NCI-H446 (cell line): ENCODE data around the gene CTSG.
"Not testable (repeated sequence)": the region's sequence is repeated elsewhere in the genome, so short reads cannot be mapped to it uniquely, and the experiment has no call there.

Experiments used
- DNase-seq, 2 experiments: peaks; one replicate each; lab custom pipeline; 2025; lab: John Stamatoyannopoulos, UW

CTSG gene, protein sequence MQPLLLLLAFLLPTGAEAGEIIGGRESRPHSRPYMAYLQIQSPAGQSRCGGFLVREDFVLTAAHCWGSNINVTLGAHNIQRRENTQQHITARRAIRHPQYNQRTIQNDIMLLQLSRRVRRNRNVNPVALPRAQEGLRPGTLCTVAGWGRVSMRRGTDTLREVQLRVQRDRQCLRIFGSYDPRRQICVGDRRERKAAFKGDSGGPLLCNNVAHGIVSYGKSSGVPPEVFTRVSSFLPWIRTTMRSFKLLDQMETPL

DNA sequence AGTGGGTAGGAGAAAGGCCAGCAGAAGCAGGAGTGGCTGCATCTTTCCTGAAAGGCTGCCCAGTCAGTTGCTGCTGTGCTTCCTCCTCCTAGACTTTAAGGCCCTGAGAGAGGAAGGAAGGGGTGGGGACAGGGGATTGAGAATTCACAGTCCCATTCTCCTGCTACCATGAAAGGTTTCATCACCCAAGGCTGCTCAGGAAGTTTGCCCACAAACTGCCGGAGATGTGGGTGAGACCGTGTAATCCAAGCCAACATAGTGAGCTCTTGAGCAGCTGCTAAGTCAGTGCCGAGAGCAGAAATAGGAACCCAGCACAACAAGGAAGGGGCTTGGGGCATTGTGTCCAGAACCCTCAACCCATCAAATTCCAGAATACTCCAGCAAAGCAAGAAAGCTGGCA lies at the start of gene CTSG:
TSS of gene CTSG (minus strand) at position 69 of the 400 bp plus-strand sequence. CDS start at position 42, 27 bp downstream.
- DNase-seq = no peak

DNA sequence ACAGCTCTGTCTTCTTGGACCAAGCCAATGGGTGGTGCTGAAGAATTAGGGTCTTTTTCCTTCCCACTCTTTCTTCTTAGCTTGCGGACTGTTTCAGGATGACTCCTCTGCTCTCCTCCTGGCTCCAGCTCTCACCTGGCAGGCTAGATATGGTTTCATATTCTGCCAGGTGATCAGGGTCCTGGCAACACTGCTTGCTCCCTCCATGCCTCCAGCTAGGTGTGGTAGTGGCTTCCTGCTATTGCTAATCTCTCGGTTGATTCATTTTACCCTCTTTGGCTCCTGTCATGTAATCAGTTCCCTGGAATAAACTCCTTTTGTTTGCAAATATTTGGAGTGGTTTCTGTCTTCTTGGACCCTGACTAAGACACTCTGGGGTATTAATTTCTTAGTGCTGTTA lies 37.7 kb upstream of the CTSG start:
- no peak for DNase-seq

DNA sequence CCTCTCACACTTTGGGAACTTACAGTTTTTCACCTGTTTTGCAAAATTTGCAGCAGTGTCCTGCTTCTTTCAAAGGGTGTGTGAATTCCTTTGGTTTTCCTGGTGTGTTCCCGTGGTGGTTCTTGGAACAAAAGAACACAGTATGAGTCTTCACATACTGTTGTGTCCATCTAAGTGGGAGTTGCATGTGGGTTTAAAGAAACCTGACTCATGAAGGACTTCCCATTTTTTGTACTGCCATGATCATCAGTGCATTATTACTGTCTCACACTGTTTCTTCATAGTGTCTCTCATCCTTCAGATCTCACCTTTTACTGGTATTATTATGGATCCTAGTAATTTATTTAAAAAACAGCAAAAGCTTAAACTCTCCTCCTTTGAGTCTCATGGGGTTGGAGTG lies 37.2 kb upstream of the CTSG start:
- no peak for DNase-seq

DNA sequence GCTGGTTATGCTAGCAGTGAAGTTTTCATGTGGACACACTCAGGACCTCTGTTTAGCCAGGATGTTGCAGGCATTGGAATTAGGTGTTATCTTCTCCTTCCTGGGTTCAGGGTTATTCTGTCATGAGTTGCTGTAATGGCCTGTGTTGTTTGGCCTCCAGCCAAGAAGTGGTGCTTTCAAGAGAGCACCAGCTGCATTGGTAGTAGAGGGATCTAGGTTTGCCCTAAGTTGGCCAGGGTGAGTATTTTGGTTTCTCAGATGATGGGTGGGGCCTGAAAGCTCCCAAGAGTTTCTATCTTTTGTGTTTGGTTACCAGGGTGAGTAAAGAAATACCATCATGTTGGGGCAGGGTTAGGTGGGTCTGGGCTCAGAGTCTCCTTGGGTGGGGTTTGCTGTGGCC lies 36.1 kb upstream of the CTSG start:
- DNase-seq = peak in 1 of 2 experiments; percentile 22

DNA sequence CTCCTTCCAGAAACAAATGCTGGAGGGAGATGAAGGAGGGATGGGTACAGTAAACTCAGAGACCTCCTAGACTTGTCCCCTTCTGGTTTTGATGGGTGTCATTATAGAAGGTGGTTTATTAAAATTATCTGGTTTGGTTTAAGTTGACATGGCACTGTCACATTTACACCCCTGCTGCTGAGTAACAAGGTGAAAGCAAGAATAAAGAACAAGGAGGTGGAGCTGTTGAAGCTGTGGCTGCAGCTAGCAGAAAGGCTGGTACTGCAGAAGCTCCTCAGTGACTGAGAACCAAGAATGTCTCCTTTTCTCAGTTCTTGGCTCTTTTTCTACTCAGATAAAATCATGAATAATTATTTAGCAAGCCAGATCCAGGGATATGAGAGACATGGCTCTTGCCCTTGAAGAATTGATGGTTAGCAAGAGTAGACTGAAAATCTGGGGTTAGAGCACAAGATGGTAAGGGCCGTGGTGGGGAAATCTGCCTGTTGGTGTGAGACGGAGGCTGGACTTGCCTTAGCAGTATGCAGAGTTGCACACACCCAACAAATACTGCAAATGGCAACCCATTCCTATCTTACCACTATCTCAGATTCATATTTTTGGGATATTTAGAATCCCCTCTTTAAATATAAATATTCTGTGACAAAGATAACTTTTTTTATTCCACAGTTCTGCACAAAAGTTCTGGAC lies 33.8 kb upstream of the CTSG start, which contains the start of gene GZMH:
TSS of gene GZMH (minus strand) at position 31 of the 690 bp plus-strand sequence. CDS start 72 bp downstream, outside the sequence.
- no peak for DNase-seq

DNA sequence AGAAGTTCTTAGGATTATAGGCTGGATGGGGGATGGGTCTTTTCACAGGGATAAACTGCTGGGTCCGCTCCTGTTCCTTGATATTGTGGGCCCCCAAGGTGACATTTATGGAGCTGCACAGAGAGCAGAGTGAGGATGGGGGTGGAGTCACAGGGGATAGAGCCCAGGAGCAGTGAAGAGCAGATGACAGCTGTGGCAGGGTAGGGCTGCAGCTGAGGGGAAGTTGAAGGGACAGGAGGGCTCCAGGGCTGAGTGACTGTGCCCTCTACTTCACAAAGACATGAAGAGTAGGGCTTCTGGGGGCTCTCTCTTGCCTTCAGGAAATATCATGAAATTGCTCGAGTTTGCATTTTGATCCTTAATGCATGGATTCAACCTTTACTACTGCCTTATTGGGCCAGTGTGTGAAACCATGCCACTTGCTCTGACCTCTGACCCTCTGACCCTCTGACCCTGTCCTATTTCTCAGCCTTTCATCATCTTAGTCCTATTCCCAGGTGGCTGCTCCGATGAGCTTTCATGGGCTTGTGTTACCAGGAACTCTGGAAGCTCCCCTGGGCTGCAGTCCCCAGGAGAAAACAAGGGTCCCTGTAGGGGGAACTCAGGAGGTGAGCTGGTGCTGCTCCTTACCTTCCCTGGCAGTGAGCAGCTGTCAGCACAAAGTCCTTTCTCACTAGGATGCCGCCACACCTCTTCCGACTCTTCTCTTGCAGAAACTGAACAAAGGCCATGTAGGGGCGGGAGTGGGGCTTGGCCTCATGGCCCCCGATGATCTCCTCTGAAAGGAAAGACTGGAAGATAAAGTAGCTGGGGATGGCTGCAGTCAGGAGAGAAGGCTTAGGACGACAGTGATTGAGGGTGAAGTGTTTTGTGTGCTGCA lies 31.8 kb upstream of the CTSG start:
- no peak for DNase-seq

DNA sequence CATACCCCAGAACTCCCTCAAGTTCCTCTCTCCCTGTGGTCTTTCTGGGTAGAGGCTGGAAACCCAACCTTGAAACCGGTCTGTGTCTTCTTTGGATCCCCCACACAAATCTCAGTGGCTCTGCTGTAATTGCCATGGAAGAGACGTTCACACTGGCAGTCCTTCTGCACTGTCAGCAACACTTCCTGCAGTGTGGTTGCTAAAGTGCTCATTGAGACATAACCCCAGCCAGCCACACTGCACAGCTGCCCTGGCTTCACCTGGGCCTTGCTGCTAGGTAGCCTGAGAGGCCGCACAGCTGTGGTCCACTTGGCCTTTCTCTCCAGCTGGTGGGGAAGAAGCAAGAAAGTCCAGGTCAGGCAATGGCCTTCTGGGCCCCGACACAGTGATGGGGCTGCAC lies 31.0 kb upstream of the CTSG start:
- no peak for DNase-seq

DNA sequence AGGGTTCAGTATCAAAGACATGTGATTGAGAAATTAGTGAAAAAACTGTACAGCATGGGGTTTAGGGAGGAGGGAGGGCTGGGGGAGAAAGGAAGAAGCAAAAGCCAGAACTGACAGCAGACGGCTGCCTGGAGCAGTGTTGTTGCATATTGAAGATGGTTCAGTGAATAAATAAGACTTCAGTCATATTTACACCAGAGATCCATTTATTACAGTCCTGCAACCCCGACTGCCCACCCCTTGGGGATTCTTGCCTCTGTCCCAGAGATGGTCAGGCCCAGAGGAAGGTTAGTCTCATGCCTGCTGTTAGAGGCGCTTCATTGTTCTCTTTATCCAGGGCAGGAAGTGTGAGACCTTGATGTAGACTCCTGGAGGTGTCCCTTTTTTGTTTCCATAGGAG lies 30.2 kb upstream of the CTSG start:
- DNase-seq = no peak

DNA sequence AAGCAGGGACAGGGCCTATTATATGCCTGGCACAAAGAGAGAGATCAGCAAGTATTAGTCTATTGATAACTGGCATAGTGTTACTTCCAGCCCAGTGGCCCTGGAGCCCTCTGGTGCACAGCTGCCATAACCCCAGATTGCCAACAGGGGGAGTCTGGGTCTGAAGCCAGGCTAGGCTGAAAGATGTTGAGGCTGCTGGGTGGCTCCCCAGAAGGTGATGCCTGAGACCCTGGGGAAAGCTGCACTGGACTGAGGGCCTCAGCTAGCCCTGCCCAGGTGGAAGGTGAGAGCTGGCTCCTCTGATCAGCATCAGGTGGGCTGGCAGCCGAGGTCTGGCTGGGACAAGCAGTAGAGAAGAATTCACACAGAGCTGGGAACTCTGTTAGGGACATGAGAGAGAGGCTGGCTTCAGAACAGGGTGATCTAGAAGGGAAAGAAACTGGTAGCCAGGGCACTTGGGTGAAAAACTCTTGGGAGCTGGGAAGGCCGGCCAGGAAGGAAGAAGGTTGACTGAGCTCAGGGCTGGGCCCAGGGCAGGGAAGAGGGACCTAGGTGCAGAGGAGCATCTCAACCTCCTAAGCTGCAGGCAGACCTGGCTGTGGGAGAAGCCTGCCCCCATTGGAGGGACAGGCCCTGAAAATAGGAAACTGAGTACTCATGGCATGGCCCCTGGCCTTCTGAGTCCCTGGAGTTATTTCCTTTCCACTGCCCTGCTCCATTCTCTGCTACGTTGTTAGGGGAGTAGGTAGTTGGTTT lies 29.6 kb upstream of the CTSG start:
- peak in 1 of 2 experiments; percentile 21 for DNase-seq

DNA sequence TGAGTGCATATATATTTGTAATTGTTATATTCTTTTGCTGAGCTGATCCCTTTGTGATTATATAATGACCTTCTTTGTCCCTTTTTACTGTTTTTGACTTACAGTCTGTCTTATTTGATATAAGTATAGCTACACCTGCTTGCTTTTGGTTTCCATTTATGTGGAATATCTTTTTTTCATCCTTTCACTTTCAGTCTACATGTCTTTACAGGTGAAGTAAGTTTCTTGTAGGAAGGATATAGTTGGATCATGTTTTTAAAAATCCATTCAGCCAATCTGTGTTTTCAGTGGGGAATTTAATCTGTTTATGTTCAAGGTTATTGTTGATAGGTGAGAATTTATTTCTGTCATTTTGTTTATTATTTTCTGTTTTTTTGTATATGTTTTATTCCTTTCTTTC lies 21.4 kb upstream of the CTSG start:
- no peak for DNase-seq

DNA sequence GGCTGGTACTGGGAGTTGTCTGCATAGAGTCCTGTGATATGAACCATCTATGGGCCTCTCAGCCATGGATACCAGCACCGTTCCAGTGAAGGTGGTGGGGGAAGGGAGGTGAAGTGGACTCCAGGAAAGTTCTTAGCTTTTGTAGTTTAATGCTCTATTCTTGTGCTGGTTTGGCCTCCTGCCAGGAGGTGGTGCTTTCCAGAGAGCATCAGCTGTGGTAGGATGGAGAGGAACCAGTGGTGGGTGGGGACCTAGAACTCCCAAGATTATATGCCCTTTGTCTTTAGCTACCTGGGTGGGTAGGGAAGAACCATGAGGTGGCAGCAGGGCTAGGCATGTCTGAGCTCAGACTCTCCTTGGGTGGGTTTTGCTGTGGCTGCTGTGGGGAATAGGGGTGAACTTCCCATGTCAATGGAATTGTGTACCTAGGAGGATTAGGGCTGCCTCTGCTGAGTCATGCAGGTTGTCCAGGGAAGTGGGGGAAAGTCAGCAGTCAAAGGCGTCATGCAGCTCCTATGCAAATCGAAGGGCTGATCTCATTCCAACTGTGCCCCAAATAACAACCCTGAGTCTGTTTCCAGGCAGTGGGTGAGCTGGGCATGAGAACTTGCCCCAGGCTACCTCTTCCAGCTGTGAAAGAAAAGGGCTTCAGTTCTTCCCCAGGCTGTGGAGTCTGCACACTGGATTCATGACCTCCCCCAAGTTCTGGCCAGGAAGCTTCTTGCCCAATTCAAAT lies 19.2 kb upstream of the CTSG start:
- no peak for DNase-seq

DNA sequence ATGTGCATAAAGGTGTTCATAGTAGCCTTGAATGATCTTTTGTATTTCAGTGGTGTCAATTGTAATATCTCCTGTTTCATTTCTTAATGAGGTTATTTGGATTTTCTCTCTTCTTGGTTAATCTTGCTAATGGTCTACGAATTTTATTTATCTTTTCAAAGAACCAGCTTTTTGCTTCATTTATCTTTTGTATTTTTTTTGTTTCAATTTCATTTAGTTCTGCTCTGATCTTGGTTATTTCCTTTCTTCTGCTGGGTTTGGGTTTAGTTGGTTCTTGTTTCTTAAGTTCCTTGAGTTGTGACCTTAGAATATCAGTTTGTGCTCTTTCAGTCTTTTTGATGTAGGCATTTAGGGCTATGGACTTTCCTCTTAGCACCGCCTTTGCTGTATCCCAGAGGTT lies 15.0 kb upstream of the CTSG start:
- DNase-seq = not testable (repeated sequence)

DNA sequence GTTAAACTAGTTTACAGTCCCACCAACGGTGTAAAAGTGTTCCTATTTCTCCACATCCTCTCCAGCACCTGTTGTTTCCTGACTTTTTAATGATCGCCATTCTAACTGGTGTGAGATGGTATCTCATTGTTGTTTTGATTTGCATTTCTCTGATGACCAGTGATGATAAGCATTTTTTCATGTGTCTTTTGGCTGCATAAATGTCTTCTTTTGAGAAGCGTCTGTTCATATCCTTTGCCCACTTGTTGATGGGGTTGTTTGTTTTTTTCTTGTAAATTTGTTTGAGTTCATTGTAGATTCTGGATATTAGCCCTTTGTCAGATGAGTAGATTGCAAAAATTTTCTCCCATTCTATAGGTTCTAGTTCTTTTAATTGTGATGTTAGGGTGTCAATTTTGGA lies 8.4 kb upstream of the CTSG start:
- DNase-seq = not testable (repeated sequence)

DNA sequence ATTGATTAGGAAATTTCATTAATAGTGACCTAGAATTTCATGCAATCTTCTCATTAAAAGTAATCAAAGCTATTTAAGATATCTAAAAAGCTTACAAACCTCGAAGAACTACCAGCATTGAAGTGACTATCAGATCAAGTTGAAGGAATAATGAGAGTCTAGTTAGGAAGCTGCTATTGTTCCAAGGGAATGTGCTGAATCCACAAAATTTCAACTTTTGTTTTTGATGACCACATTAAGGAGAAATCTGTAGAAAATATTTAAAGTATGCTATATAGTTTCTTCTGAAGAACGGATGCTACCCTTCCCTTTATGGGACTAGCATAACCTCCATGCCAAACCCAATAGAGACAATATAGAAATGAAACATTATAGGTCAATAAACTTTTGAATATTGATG lies 2.5 kb upstream of the CTSG start:
- no peak for DNase-seq

DNA sequence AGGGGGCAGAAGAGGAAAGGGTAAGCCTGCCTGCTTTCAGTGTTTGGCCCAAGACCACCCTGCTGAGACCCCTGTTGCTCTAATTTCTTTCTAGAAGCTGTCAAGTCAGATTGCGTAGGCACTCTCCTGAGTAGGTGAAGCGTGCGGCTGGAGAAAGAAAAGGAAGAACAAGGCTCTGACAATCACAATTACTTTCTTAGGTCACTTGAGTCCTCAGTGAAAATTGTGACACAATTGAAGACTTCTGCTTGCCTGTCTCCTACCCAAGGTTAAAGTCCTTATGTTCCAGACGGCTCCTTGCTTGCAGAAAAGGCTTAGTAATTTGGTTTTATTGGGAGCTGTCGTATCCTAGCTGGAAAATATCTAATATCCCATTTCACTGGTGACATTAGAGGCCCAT lies 721 bp upstream of the CTSG start:
- no peak for DNase-seq

DNA sequence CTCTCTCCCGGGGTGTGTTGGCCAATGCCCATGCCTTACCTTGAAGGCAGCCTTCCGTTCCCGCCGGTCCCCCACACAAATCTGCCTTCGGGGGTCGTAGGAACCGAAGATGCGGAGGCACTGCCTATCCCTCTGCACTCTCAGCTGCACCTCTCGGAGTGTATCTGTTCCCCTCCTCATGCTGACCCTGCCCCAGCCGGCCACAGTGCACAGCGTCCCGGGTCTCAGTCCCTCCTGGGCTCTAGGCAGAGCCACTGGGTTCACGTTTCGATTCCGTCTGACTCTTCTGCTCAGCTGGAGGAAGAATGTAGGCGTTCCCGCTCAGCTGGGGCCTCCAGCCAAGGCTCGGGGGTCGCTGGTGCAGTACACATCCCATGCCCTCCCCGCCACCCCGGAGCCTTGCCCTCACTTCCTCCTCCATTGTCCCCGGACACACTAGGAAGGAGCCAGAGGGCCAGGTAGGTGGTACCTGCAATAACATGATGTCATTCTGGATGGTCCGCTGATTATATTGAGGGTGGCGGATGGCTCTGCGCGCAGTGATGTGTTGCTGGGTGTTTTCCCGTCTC lies 1.8 kb downstream of the CTSG start:
- no peak for DNase-seq

DNA sequence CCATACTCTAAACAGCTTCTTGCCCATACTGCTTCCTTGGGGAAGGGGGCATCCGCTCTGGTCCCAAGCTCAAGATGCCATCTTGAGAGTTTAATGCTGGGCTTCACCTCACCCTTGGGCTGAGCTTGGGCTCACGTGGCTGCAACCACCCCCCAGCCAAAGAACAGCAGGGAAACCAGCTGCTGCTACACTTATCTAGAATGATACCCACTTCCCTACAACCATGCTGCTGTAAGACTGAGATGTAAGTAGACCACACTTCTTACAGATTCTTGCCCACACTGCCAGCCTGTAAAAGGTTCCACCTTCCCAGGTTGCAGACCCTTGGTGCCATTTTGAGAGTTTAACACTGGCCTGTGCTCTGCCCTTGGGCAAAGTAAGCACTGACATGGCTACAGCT lies 9.7 kb downstream of the CTSG start:
- no peak for DNase-seq

DNA sequence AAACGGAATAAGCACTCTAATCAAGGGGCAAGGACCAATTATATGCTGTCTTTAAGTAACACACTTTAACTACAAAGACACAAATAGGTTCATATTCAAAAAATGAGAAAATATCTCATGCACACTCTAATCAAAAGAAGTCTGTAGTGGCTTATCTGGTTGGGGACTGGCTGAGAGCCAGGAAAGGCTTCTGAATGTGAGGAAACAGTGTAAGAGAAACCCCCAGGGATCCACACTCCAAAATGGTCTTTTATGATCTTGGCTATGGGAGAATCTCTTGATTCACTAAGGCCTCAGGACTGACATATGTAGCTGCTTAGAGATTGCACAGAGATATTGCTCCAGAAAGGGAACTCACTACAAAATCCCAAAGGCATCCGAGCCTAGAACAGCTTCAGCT lies 10.3 kb downstream of the CTSG start:
- no peak for DNase-seq

DNA sequence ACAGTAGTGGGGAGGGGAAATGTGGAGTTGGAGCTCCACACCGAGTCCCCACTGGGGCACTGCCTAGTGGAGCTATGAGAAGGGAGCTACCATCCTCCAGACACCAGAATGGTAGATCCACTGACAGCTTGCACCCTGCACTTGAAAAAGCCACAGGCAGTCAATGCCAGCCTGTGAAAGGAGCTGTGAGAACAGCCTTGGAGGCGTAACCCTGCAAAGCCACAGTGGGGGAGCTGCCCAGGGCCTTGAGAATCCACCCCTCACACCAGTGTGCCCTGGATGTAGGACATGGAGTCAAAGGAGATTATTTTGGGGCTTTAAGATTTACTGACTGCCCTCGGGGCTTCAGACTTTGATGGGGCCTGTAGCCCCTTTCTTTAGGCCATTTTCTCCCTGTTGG lies 12.5 kb downstream of the CTSG start:
- no peak for DNase-seq

DNA sequence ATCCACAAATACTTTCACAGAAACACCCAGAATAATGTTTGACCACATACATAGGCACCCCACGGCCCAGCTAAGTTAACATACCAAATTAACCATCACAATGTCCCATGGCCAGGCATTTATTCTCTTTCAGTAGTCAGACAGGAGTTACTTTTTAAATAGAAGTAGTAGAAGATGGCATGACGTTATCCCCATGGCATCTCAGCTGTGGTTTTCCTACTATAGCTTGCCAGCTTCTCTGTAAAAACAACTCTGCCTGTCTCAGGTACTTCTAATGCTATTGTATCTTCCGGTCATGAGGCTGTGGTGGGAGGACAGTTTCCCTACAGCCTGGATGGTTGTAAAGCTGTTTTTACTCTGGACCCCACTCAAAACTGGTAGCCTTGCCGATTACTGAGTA lies 19.3 kb downstream of the CTSG start:
- DNase-seq = no peak

DNA sequence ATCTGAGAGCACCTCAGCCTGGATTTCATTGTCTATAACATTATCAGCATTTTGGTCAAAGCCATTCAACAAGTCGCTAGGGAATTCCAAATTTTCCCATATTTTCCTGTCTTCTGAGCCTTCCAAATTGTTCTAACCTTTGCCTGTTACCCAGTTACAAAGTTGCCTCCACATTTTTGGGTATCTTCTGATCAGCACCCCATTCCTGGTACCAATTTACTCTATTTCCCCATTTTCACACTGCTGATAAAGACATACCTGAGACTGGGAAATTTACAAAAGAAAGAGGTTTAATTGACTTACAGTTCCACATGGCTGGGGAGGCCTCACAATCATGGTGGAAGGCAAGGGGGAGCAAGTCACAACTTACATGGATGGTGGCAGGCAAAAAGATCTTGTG lies 27.0 kb downstream of the CTSG start:
- not testable (repeated sequence) for DNase-seq
